IPS DF 4.7 (cell line): ENCODE results near the gene MIB2.

ENCODE experiments used
- DNase-seq: peaks from one replicate; pipeline ENCODE4 v3.0.0-alpha.2; 2013; ENCODE audit warnings: low spot score; ENCODE audit errors: extremely low read depth

MIB2 gene

GRCh38 chr1:1678581-1679380, 63.5 kb downstream of the MIB2 start:
- DNase-seq = no peak
